Fibroblast of peridontal ligament (primary cell): ENCODE data around the gene TTC32.
A peak's percentile ranks its signal among the peaks of the same experiment; 100 is the strongest.
"Not testable (repeated sequence)": the region's sequence is repeated elsewhere in the genome, so short reads cannot be mapped to it uniquely, and the experiment has no call there.

Experiments used
- DNase-seq: peaks from one replicate; pipeline ENCODE4 v3.0.0-alpha.2; 2010; ENCODE audit errors: extremely low read depth

The TTC32 gene

GRCh38 chr2:19899985-19900930 is 1.5 kb downstream of the TTC32 start:
- peak; percentile 18 for DNase-seq

DNA sequence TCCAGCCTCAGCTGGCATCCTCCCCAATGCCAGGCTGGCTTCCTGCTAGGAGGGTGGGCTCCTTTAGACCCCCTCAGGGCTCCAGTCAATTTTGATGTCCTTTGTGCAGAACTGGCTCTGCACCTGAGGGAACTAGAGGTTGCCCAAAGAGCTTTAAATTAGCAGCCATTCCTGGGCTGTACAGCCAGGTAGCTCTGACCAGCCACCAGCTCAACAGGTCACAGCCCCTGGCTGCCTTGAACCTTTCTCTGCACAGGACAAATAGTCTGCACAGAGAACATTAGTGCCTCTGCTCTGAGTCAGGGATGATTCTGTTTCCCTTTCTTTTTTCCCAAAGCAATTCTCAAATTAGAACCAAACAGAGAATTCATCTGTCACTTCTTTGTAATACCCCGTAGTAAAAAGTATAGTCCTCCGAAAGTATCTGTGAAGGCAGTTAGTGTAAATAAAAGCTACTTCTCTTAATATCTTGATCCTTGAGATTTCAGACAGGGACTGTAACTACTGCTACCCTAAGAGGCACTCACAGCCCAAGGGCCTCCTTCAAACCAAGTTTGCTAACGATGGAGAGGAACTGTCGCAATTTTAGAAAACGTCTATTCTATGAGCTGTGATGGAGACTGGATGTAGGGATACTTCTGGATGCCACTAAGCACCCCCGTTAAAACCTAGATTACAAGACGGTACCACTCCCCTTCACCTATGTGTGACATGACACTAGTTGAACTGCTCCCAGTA is 3.0 kb downstream of the TTC32 start:
- DNase-seq, result no peak

- no peak for DNase-seq
Measured at GRCh38 chr2:19897623-19898245, 4.0 kb downstream of the TTC32 start.

DNA sequence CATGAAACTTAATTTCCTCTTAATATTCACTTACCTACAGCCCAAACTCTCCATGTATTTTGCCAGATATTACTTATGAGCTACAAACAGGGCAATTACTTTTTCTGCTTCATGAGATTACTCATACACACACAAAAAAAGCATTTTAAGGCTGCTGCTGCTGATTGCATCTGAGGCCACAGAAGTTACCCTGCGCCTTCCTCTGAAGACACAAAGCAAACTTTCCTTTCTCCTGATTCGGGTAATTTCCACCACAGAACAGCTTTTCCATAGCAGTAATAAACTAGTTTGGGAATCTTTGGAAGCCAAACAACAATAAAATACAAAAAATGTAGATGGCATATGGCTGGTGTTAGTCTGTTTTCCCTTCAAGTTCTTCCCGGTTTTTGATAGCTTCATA is 6.2 kb downstream of the TTC32 start:
- DNase-seq, result peak; percentile 63

DNA sequence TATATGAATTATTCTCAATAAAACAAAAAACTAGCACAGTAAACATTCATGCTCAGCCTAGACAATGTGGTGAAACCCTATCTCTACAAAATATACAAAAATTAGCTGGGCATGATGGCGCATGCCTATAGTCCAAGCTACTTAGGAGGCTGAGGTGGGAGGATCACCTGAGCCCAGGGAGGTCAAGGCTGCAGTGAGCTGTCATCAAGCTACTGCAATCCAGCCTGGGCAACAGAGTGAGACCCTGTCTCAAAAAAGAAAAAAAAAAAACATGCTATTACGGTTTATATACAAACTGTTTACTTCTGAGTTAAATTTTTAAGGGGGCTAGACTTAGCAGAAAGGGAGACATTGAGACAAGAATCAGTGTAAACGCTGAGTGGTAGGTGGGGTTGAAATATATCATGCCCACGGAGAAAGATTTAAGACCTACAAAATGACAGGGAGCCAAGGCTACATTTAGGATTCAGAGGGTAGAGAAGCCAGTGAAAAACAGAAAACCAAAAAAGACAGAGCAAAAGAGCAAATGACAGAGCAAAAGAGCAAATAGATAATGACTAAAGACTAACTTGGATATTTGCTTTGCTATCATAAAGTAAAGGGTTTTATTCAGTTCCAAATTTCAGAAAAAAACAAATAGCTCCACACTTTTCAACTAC is 7.5 kb downstream of the TTC32 start:
- no peak for DNase-seq

DNA sequence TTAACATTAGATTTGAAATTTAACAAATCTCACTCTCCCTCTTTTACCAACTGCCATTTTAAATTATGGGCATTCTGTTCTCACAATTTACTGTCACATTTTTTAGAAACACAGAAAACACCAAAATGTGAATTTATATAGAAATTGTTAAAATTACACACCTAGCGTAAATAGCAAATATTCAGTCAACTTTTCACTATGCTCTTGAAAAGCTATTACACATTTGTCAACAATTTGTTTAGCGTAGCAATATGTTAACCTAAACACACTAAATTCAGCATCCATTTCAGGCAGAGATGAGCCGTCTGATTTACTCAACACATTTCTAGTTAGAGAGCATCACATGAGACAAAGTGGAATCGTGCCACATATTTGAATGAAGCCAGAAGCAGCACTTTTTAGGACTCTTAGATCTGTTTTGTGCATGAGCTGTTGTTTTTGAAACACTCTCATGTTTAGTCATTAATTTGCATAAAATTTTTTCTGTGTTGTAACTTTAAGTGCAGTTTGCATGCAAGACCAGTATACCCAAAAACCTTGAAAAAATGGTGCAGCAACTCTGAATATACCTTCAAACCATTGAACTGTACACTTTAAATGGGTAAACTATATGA is 8.2 kb downstream of the TTC32 start:
- no peak for DNase-seq

DNA sequence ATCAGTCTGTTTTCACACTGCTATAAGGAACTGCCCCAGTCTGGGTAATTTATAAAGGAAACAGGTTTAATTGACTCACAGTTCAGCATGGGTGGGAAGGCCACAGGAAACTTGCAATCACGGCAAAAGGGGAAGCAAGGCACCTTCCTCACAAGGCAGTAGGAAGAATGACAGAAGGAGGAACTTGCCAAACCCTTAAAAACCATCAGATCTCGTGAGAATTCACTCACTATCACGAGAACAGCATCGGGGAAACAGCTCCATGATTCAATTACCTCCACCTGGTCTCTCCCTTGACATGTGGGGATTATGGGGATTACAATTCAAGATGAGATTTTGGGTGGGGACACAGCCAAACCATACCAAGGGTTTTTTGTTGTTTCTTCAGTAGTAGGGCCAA is 9.8 kb downstream of the TTC32 start:
- not testable (repeated sequence) for DNase-seq

DNA sequence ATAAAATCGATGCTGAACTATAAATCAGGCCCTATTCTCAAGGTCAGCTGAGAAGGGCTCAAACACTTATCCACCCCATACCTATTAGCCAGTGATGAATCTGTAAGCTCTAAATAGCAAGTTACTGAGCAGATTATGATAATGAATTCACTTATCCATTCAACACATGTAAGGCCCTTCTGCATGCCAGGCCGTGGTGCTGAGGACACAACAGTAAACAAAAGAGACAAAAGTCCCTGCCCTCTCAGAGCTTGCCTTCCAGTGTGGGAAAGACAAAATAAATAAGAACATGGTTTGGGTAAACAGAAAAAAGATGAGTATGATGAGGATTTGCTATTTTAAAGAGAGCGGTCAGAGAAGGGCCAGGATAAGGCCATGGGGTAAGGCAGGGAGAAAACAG is 11.7 kb downstream of the TTC32 start:
- DNase-seq, result no peak

DNA sequence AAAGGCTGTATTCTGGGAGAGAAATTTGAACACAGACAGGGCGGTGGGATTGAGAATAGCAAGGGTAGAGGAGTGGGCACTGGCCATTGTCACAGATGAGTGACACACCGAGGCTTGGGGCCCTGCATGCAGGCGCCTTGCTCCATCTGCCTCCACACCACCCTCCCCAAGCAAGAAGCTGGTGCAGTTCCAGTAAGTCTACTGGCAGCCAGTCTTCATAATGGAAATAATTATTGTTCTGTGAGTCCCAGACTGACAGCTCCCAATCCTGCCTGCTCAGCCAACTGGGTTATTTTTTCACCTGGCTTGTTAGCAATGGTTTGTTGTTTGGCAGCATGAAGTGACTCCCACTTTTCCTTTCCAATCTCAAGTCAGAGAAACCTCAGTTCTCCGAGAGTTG is 13.0 kb downstream of the TTC32 start:
- no peak for DNase-seq

GRCh38 chr2:19887510-19887909 is 14.3 kb downstream of the TTC32 start:
- no peak for DNase-seq

DNA sequence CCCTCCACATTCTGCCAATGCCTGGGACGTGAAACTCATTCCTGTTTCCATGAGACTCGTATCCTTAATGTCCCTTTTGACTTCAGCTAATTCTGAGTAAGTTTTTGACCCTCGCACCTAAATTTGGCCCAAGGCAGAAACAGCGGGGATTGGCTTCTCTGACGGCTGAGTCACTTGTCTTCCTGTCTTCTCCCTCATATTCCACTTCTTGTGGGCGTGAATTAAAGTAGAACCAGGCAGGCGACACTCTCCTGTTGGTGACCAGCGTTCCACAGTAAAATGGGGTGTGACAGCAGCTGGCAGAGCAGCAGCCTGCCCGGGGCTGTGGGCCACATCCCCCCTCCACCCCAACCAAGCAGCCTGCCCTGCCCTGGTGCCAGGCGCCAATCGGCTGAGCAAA is 15.5 kb downstream of the TTC32 start:
- DNase-seq, result no peak

DNA sequence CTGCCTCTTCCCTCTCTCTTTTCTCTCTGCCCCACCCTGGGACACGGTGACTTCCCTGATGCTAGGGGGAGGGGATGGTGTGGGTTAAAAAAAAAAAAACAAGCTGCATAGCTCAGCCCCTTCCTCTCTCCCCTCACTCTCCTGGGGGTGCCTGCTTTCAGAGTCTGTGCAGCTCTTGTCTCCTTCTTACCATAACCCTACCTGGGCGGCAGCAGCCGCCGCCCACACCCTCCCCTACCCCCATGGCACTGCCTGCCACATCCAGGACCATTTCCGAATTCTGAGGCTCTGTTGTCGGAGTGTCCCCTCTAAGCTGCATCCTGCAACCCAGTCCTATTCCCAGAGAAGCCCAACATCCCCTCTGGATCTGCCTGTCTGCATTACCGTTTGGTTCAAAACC is 16.0 kb downstream of the TTC32 start:
- no peak for DNase-seq

- no peak for DNase-seq
Measured at GRCh38 chr2:19883971-19884720, 17.6 kb downstream of the TTC32 start.

GRCh38 chr2:19883486-19883885 is 18.3 kb downstream of the TTC32 start:
- DNase-seq, result no peak

GRCh38 chr2:19882286-19882685 is 19.5 kb downstream of the TTC32 start:
- no peak for DNase-seq

GRCh38 chr2:19881908-19882265 is 19.9 kb downstream of the TTC32 start:
- DNase-seq, result no peak

DNA sequence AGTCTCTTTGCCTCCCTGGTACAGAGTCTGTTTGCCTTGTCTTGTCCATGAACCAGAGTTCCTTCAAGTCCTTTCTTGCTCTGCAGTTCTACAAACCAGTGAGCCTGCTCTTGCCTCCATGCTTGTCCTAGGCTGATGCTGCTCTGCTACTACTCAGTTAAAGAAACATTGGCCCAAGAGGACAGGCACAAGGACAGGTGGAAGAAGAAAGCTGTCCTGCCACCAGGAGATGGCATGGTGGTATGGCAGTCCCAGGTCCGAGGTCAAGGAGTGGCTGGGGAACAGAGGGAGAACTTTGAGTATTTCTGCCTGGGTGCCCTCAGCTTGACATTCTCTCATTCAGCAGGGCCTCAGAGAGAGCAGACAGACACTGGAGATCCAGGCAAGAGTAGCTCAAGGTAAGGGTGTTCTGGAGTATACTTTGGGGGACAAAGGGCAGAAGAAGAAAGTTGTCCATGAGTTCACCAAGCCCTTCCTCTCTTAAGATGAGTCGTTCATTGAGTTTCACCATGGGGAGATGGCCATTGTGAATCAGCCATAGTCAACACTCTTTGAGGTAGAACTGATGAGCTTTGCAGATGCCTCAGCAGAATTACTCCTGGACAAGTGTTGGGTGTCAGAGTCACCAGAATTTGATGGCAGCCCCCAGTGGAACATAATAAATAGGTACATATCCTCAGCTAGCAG is 20.4 kb downstream of the TTC32 start:
- no peak for DNase-seq

GRCh38 chr2:19880191-19880590 is 21.6 kb downstream of the TTC32 start:
- DNase-seq, result not testable (repeated sequence)

DNA sequence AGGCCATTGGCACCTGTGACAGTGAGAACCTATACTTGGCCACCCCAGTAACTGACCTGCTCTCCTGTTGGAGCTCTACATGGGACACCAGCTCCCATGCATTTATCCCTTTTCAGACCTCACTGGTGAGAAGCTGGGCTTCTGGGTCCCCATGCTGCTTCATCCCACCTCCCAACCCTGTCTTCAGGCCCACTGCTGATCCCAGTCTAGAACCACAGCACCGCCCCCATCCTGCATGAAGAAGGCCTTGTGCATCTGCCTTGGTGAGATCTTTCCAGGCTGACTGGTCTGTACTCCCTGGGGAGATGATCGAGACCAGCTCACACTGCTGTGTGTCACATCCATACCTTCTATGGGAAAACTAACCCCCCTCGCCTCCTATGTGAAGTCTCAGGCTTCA is 22.7 kb downstream of the TTC32 start:
- DNase-seq, result no peak

DNA sequence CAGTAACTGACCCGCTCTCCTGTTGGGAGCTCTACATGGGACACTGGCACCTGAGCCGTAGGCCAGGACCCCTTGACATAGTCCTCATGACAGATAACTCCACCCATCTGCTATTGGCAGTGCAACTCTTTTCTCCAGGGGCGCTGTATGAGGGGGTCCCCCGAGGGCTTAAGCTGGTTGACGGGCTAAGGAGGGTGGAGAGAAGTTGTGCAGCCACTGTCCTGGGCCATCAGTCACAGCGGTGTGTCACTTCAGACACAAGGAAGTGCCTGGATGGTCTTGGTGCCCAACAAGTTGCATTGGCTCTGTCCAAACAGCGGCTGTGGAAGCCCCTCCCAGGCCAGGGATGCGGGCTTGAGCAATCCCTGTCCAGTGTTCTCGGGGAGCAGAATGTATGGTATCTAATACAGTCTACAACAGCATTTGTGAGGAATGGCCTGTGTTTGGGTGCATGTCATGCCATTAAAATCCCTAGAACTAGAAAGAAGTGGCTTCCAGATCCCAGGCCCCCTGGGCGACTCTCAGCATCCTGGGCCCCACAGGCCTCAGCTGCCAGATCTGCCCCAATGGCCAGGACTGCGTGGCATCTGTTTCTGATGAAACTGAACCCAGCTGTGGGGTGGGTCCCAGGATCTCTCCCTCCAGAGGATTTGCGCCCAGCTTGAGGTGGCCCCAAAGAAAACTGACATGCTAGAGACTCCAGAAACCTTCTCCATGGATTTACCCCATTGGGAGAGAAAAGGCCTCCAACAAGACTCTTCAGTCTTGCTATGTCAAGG is 23.3 kb downstream of the TTC32 start:
- no peak for DNase-seq
